IPS-18a (cell line): ENCODE measurements around the gene RACGAP1.
A peak's percentile ranks its signal among the peaks of the same experiment; 100 is the strongest.

Experiments
- H3K27ac ChIP-seq: one replicate; pipeline ENCODE4 v1.5.1; 2013; ENCODE audit warnings: low read length
- H3K27me3 ChIP-seq: one replicate; pipeline ENCODE4 v1.6.1; 2013; ENCODE audit warnings: mild to moderate bottlenecking, low read length; ENCODE audit not compliant: control insufficient read depth, insufficient read depth
- H3K36me3 ChIP-seq: one replicate; pipeline ENCODE4 v1.6.1; 2013; ENCODE audit warnings: low read depth, low read length; ENCODE audit not compliant: control insufficient read depth
- H3K4me1 ChIP-seq: one replicate; pipeline ENCODE4 v1.6.1; 2013; ENCODE audit warnings: low read depth, low read length; ENCODE audit not compliant: control insufficient read depth
- H3K4me3 ChIP-seq: one replicate; pipeline ENCODE4 v1.5.1; 2013; ENCODE audit warnings: low read length
- H3K9ac ChIP-seq: one replicate; pipeline ENCODE4 v1.6.1; 2013; ENCODE audit warnings: mild to moderate bottlenecking, low read length, moderate library complexity
- H3K9me3 ChIP-seq: one replicate; pipeline ENCODE4 v1.6.1; 2013; ENCODE audit warnings: low read depth, low read length; ENCODE audit not compliant: control insufficient read depth

Gene RACGAP1

DNA sequence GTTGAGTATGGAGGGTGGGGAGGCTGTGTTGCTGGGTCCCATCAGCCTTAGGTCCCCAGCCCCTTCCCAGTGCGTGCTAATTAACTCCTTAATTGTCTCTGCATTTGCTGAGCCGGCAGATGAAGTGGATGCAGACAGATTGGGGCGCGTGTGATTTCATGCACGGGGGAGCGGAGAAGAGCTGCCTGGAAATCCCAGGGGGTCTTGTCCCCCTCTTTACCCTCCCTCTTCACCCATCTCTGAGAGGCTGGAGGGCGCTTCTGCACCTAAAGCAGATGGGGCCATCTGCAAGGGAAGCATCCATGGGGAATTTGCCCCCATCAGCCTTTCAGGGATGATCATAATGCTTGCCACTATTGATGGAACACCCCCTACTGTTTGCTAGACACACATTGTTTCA lies 27.7 kb upstream of the RACGAP1 start:
- Histone ChIP-seq H3K4me1 (peaks cover 15% of the 10 kb centered on the region), H3K4me3 (no peak overlapping the region), H3K36me3 (no peaks in the 10 kb centered on the region), H3K9me3 (no peaks in the 10 kb centered on the region), H3K27ac (no peak overlapping the region), H3K9ac (no peak overlapping the region), H3K27me3 (peaks cover 76% of the 10 kb centered on the region)

DNA sequence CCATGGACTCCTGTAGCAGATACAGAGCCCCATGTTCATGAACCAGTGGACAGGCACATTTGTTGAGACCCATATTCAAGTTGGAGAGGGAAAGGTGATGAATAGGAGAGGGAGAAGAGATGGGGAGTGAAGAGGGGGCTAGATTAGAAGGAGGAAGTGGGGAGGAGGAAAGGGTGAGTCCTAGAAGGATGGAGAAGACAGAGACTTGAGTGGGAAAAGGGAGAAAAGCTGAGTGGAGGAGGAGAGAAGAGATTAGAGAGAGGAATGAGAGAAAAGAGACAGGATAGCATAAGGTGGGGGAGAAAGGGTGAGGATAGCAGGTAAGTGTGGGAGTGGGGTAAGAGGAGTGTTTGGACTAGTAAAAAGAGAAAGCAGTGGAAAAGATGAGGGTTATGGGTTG lies 27.2 kb upstream of the RACGAP1 start:
- Histone ChIP-seq H3K4me1 (peaks cover 15% of the 10 kb centered on the region), H3K27me3 (peaks cover 74% of the 10 kb centered on the region), H3K4me3 (no peak overlapping the region), H3K27ac (no peak overlapping the region), H3K9ac (no peak overlapping the region), H3K9me3 (no peaks in the 10 kb centered on the region), H3K36me3 (no peaks in the 10 kb centered on the region)

DNA sequence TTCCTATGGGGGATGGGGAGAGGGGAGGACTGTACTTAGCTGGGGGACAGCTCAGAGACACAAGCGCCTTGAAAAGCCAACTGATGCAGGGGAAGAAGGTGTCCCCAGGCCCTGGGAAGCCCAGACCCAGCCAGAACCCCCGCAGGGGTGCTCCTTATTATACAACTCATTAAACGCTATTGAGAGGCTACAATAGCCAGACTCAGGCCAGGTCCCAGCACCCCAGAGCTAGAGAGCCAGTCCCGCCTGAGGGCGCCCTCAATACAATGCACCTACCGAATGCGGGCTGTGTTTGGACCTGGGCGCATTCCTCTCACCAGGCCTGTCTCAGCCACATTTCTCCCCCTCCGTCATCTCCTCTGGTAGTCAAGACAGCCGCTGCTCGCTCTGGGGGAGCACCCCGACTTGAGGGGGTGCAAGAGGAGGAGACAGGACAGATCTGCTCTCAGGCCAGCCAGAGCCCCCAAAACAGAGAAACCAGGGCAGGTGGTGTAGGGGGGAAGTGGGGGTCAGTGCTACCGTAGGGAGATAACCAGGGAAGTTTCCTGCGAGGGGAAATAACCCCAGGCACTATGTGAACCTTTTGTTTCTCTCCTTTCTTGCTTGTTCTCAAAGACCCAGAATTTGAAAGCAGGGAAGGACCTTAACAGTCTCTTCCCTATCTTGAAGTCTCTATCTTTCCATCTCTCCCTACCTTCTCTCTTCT lies 26.0 kb upstream of the RACGAP1 start:
- H3K4me3 ChIP-seq = peak overlapping the region; percentile 53
- H3K27ac ChIP-seq = no peak overlapping the region
- no peaks in the 10 kb centered on the region for H3K36me3 ChIP-seq
- peaks cover 63% of the 10 kb centered on the region for H3K27me3 ChIP-seq
- peak overlapping the region; percentile 24 for H3K9ac ChIP-seq
- peaks cover 12% of the 10 kb centered on the region for H3K4me1 ChIP-seq
- no peaks in the 10 kb centered on the region for H3K9me3 ChIP-seq

DNA sequence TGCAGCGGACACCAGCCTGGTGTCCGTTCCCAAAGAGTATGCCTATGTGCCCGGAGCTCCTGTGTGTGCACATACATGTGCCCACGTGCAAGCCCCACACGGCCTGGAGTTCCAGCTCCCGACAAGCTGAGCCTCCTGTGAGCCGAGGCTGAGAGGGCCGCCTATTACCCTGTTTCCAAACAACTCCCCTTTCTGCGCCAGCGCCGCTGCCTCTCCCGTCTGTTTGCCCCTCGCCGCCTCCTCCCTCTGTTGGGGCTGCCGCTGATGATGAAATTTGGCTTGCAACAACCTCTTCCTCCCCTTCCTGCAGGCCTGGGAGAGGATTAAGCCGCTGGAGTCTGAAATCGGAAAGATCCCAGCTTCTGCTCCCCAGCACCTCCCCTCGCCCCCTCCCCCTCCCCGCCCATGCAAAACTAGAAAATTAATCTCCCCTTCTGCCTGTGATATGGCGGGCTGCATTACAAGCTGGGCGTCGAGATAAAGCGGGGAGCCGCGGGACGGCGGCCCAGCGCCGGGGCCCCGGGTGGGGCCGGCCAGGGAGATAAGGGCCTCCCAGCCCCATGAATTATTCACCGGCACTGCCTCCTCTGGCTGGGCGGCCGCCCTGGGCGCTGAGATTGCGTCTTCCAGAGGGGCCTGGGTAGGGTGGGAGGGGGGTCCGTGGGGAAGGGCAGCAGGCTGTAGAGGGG lies 25.3 kb upstream of the RACGAP1 start:
- Histone ChIP-seq H3K27ac (no peak overlapping the region), H3K36me3 (no peaks in the 10 kb centered on the region), H3K27me3 (peaks cover 56% of the 10 kb centered on the region)

DNA sequence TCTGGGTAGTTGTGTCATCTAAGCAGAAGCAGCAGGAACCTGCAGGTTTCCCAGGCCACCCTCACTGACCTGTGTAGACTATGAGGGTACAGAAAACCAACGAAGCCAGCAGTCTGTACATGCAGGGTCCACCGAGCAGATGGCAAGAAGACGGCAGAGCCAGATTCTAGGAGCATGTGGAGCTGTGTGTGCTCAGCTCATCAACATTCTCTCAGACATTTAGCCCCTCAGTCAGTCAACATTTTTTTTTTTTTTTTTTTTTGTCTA lies 24.8 kb upstream of the RACGAP1 start:
- Histone ChIP-seq H3K9me3 (no peaks in the 10 kb centered on the region), H3K9ac (peak overlapping the region; percentile 24), H3K4me3 (peak overlapping the region; percentile 53), H3K36me3 (no peaks in the 10 kb centered on the region), H3K27me3 (peaks cover 51% of the 10 kb centered on the region), H3K4me1 (peaks cover 6% of the 10 kb centered on the region), H3K27ac (no peak overlapping the region)

More for the DNA sequence above, 25.3 kb upstream of the RACGAP1 start:
- Histone ChIP-seq H3K4me1 (peaks cover 7% of the 10 kb centered on the region), H3K9me3 (no peaks in the 10 kb centered on the region), H3K4me3 (peak overlapping the region; percentile 53), H3K9ac (peak overlapping the region; percentile 24)

DNA sequence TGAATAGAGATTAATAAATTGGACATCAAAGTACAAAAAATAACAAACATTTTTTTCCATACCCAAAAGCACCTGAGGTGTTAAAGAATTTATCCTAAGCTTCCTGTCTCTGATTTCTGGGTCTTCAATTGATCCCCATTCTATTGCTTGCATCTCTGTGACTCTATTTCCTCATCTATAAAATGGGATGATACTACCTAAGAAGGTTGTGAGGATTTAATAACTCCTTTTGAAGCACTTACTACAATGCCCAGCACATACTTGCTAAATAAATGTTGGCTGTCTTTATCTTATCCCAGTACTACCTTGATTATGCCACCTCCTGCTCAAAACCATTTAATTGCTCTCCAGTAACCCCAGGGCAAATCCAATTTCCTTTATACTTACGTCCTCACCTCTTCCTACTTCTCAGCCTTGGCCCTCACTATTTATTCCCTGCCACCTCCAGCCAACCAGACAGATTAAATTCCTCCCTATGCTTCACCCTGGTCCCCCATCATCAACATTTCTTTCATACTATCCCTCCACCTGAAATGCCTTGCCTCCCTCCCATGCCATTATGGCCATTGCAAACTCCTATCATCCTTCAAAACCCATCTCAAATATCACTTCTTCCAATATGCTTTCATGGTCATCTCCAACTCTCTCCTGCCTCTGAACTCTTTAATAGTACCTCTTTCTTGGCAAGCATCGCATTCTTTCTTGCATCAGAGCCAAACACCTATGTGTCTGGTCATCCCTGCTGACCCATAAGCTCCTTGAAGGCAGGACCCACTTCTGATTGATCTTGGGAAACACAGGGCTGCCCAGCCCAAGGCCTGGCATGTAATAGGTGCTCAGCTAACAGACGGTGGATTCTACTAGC lies 24.2 kb upstream of the RACGAP1 start:
- Histone ChIP-seq H3K27ac (no peak overlapping the region), H3K27me3 (peaks cover 51% of the 10 kb centered on the region), H3K36me3 (no peaks in the 10 kb centered on the region), H3K4me3 (no peak overlapping the region), H3K9me3 (no peaks in the 10 kb centered on the region), H3K9ac (no peak overlapping the region), H3K4me1 (peaks cover 6% of the 10 kb centered on the region)

DNA sequence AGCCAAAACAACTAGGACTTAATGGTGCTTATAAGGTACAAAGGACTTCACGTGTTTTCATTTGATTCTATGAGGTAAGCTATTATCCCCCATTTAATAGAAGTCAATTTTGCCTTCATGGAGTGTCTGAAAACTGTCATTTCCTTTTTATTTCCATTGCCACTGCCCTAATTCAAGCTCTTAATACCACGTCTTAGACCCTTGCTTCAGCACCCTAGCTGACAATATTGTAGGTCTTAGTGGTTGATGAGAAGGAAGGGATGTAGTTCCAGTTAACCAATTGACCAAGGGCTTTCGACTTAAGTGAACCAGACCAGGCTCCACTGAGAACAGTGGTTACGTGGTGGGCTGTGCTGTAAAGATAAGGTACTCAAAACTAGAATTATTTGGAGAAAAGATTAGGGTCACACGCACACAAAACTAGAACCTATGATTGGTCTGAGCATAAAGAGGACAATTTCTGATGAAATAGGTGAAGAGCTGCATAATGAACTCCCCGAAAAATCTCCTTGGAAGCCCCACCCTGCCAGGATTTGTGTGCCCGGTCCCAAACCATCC lies 22.5 kb upstream of the RACGAP1 start:
- Histone ChIP-seq H3K9me3 (no peaks in the 10 kb centered on the region), H3K36me3 (no peaks in the 10 kb centered on the region), H3K27ac (no peak overlapping the region), H3K4me3 (no peak overlapping the region), H3K9ac (no peak overlapping the region), H3K27me3 (peaks cover 36% of the 10 kb centered on the region), H3K4me1 (peaks cover 6% of the 10 kb centered on the region)

DNA sequence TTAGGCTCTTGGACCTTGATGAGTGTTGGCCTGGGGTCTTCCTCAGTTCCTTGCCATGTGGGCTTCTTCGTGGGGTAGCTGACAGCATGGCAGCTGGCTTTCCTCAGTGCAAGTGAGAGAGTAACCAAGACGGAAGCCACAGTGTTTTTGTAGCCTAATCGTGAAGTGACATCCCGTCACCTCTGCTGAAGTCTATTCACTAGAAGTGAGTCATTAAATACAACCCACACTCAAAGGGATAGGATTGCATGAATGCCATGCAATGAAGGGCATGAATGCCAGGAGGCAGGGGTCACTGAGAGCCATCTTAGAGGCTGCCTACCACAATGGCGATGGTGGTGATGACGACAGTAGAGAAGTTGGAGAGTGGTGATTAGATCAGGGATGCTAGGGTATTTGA lies 18.6 kb upstream of the RACGAP1 start:
- Histone ChIP-seq H3K27me3 (no peaks in the 10 kb centered on the region), H3K9me3 (no peaks in the 10 kb centered on the region), H3K4me3 (no peak overlapping the region), H3K27ac (no peak overlapping the region), H3K4me1 (no peaks in the 10 kb centered on the region), H3K36me3 (no peaks in the 10 kb centered on the region), H3K9ac (no peak overlapping the region)

DNA sequence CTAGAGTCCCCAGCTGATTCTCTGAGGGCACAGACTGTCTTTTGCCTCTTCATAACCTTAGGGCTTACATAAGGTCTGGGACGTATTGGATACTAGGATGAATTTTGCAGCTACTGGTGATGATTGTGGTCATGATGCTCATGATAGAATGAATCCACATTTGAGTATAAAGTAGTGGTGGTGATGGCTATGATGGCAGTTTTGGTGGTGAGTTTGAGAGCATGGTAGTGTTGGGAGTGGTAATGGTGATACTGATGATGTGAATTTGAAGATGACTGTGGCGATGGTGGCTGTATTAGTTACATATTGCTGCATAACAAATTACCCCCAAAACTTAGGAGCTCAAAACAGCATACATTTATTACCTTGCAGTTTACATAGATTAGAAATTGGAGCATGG lies 18.0 kb upstream of the RACGAP1 start:
- H3K9ac ChIP-seq = no peak overlapping the region
- no peaks in the 10 kb centered on the region for H3K4me1 ChIP-seq
- H3K9me3 ChIP-seq = no peaks in the 10 kb centered on the region
- no peak overlapping the region for H3K27ac ChIP-seq
- H3K36me3 ChIP-seq = no peaks in the 10 kb centered on the region
- no peak overlapping the region for H3K4me3 ChIP-seq
- H3K27me3 ChIP-seq = no peaks in the 10 kb centered on the region

DNA sequence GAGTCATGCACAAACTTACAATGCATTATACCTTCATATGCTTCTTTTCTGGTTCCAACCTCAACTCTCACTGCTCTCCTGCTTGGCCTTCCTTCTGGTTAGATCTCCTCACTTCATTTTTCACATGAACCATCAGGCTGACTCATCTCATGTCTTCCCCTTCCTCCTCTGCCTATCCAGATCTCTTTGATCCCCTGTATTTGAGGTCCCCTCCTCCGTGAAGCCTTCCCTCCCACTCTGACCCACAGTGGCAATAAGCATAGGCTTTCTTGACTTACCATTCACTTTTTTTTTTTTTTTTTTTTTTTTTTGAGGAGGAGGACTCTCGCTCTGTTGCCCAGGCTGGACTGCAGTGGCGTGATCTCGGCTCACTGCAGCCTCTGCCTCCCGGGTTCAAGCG lies 17.4 kb upstream of the RACGAP1 start:
- H3K27me3 ChIP-seq = no peaks in the 10 kb centered on the region
- no peaks in the 10 kb centered on the region for H3K36me3 ChIP-seq
- no peaks in the 10 kb centered on the region for H3K4me1 ChIP-seq
- H3K9ac ChIP-seq = no peak overlapping the region
- no peaks in the 10 kb centered on the region for H3K9me3 ChIP-seq
- no peak overlapping the region for H3K4me3 ChIP-seq
- H3K27ac ChIP-seq = no peak overlapping the region

DNA sequence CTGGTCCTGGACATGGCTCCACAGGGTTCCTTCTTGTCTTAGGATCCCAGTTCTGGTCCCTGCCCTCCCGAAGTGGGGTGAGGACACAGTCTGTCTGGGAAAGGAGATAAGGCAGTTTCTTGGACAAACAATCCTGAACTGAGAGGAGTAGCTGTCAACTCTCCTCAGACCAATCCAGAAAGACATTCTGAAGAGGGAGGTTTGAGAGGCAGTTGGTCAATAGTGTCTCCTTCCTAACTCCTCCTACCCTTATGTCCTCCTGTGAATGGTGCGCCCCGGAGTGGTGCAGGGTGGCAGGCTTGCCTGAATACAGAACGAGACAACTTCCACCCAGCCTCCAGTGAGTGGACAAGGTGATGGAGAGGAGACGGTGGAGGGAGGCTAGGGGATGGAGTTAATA lies 16.7 kb upstream of the RACGAP1 start:
- H3K36me3 ChIP-seq = no peaks in the 10 kb centered on the region
- no peaks in the 10 kb centered on the region for H3K27me3 ChIP-seq
- H3K4me1 ChIP-seq = no peaks in the 10 kb centered on the region
- H3K27ac ChIP-seq = no peak overlapping the region
- no peak overlapping the region for H3K4me3 ChIP-seq
- H3K9me3 ChIP-seq = no peaks in the 10 kb centered on the region
- H3K9ac ChIP-seq = no peak overlapping the region
